GM18505 (cell line): ENCODE results near the gene ROS1.
A peak's percentile ranks its signal among the peaks of the same experiment; 100 is the strongest.
"Not testable (repeated sequence)": the region's sequence is repeated elsewhere in the genome, so short reads cannot be mapped to it uniquely, and the experiment has no call there.

ENCODE experiments used
- ATAC-seq: cut with Tn5 transposase; IDR thresholded peaks from one replicate; pipeline ENCODE4 v1.9.1; 2021; ENCODE audit not compliant: unreplicated experiment
- POLR2A ChIP-seq: IDR thresholded peaks from 4 replicates; pipeline ENCODE4 v1.6.1; 2011; ENCODE audit warnings: borderline replicate concordance; ENCODE audit not compliant: insufficient read depth, insufficient read length; ENCODE audit errors: extremely low read depth

The ROS1 gene

DNA sequence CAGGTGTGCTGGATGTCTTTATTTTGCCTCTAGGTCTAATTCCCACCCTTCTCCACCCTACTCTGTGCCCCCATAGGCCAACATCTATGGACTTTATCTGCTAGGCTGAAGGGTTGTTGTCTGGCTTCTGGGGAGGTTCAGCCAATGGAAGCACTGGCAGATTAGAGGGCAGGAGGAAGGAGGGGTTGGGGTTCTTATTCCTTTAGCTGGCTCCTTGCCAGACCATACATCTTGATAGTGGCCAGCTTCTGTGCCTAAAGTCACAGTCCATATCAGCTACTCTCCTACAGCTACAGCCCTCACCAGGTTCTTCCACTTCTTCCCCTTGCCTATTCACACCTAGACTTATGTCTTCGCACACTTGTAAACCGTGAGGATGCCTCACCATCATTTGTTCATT lies 41.1 kb downstream of the ROS1 start:
- TF ChIP-seq POLR2A = no peak
- ATAC-seq = no peak

DNA sequence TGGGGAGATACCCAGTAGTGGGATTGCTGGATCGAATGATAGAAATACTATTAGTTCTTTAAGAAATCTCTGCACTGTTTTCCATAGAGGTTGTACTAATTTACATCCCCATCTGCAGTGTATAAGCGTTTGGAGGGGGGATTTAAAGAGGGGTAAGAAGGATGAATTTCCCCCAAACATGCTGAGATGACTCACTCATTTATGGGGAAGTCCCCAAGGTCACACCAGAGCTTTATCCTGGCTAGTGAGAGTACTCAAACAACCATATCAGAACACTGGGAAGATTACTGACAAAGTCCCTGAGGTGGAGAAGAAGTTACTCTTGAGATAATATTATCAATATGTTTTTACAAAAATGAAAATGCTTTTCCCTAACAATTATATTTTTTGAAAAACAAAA lies 44.0 kb downstream of the ROS1 start:
- ATAC-seq = no peak

DNA sequence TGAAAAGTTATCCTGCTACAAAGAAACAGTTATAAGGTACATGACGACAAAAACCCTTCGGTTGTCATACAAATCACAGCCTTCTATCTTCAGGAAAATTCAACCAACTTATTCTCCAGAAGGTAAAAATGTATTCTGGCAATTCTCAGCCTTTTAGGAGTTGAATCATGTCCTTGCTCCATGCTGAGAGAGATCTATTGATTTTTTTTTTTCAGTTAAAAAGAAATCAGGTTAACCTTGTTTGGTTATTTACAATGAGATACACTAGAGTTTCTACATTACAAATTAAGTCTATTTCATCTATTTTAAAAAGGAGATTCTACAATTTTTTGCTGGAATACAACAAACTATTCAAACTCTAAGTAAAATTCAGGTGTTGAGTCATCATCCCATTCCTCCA lies 45.4 kb downstream of the ROS1 start:
- no peak for ATAC-seq
- TF ChIP-seq POLR2A = no peak

More for the DNA sequence above, 44.0 kb downstream of the ROS1 start:
- no peak for TF ChIP-seq POLR2A

DNA sequence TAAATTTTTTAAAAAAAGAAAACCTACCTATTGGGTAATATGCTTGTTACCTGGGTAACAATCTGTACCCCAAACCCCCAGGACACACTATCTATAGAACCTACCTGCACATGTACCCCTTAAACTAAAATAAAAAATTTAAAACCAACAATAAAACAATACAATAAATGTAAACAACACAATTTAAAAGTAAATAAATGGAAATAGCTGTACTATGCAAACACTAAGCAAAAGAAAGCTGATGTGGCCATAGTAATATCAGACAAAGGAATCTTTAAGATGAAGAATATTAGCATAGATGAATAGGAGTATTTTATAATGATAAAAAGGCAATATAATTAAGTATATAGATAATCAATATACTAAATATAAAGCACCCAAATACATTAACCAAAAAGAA lies 50.3 kb downstream of the ROS1 start:
- ATAC-seq = no peak
- no peak for TF ChIP-seq POLR2A

DNA sequence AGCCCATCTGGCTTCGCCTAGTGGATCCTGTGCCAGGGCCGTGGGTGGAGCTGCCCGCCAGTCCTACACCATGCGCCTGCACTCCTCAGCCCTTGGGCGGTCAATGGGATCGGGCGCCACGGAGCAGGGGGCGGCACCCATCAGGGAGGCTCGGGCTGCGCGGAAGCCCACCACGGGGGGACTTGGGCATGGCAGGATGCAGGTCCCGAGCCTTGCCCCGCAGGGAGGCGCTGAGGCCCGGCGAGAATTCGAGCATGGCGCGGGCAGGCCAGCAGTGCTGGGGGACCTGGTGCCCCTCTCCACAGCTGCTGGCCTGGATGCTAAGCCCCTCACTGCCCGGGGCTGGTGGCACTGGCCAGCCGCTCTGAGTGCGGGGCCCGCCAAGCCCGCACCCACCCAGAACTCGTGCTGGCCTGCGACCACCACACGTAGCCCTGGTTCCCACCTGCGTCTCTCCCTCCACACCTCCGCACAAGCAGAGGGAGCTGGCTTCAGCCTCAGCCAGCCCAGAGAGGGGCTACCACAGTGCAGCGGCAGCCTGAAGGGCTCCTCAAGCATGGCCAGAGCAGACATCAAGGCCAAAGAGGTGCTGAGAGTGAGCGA lies 52.4 kb downstream of the ROS1 start:
- no peak for TF ChIP-seq POLR2A
- no peak for ATAC-seq

DNA sequence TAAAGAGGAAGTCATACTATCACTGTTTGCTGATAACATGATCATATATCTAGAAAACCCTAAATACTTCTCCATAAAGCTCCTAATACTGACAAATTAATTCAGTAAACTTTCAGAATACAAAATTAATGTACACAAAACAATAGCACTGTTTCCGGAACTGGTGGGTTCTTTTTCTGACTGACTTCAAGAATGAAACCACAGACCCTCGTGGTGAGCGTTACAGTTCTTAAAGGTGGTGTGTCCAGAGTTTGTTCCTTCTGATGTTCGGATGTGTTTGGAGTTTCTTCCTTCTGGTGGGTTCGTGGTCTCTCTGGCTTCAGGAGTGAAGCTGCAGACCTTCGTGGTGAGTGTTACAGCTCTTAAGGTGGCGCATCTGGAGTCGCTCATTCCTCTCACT lies 53.5 kb downstream of the ROS1 start:
- not testable (repeated sequence) for ATAC-seq

DNA sequence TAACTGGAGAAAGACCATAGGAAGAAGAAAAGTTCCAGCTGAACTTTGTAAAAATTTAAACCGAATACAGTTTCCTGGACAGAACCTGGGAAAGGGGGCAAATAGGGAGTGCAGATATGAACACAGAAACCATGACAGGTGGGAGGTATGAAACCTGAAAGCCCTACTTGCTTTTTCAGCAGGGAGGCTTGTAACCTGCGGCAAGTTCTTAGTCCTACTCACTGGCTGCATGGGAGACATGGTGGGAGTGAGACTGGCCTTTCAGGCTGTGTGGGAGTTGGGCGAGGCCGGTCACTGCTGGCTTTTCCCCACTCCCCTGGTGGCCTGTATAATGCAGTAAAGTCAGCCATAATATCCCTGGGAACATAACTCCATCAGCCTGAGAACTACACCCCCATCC lies 54.2 kb downstream of the ROS1 start:
- no peak for TF ChIP-seq POLR2A
- ATAC-seq = no peak

DNA sequence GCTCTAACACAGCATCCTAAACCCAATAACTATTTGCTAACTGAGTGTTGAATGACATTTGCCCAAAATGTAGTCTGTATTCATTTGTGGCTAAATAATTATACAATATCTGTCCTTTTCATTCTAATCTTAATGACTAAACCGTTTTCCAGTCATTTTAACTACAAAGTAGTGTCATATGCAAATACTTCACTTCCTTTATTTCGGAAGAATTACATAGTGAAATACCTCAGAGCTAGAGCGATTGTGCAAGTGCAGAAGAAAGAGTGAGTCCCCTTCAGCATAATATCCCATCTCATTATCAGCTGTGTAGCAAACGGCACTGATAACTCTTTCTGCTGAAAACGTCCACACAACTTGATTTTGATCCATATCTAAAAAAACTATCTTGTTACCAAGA lies 66.2 kb downstream of the ROS1 start:
- no peak for ATAC-seq
- TF ChIP-seq POLR2A = no peak

DNA sequence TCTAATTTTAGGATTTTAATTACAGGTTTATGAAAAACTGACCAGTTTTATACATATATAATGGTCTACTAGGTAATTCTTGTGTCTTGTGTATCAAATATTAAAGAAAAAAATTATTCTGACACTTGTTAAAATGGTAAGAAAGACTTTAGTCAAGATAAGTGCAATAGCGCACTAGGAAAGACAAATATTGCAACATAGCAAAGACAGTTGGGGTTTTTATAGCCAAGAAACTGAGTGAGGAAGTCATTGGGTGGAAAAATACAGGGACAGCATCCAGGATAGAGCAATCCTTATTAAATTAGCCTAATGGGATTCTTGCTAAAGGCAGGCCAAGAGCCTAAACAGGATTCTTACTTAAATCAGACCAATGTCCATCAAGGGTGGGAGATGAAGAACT lies 71.1 kb downstream of the ROS1 start:
- TF ChIP-seq POLR2A = no peak
- ATAC-seq = no peak

DNA sequence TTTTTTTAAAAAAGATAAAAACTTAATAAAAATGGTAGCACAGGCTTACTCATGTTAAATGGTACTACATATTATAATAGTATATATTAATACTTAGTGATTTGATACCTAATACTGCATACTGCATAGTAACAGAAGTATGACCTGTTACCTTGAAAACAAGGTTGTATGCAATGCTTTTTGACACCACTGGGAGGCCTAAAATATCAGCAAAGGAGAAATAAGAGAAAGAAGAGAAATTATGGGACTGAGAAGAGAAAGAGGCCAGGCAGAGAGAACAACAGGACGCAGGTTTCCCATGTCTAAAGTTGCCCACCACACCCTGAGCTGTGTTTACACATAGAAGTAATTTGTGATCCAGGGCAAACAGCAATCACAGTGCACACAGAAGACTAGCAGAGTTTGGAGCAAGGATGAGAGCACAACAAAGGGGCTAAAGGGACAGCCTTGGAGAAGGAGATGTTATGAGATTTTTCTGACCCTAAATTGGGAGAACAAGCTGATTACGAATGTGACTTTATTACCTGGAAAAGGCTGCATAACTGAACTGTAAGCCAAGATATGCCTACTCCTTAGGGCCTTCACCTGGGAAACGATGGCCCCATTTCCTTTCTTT lies 73.2 kb downstream of the ROS1 start:
- no peak for TF ChIP-seq POLR2A
- ATAC-seq = peak; percentile 78

DNA sequence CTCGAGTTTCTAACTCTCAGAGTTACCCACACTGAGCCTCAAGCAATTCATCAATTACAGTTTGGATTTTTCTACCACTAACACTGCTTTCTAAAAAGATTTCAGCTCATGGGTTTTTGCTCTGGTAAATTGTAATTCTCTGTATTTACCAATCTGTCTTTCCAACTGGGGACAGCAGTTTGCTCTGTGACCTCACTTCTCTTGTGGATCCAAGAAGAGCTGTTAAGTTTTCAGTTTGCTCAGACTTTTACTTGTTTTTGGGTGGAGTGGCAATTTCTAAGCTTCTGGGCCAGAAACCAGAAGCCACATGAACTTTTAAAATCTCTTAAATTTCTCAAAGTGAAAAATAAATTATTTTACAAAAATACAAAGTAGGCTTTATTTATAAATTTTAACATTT lies 74.2 kb downstream of the ROS1 start:
- ATAC-seq = no peak
- no peak for TF ChIP-seq POLR2A

DNA sequence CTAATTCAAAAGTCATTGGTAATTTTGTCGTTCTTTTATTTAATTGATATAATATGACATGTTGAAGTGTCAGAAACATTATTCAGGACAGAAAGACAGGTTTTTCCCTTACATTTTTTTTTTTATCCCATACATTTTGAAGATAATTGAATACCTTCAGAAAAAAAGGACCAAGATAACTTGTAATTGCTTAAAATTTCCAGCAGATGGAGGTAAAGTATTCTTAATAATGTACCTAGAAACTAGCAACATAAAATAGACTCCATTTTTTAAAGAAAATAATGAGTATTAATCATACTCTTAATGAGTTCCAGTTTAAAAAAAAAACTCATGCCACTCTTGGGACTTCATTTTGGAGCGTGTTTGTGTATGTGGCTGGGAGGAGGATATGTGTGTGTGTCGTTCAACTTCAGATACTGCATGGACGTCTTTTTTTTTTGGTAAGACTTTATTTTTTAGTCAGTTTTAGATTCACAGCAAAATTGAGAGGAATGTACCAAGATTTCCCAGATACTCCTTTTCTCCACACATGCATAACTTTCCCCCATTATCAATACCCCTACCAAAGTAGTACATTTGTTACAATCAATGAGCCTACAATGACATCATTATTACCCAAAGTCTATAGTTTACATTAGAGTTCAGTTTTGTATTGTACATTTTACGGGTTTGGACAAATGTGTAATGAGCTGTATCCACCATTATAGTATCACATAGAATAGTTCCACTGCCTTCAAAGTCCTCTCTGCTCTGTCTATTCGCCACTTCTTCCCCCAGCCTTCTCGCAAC lies 79.4 kb downstream of the ROS1 start:
- TF ChIP-seq POLR2A = no peak
- ATAC-seq = no peak

DNA sequence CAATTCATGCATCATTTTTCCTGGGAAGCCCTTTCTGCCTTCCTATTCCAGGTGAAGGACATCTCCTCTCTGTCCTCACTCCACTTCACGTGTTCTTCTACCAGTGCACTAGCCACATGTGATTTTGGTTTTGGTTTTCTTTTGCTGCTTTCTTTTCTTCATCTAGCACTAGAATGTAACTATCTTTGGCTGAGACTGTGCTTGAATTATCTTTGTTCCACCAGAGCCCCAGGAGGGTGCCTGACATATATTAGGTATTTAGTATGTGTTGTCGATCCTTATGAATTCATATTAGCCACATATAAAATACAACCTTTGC lies 80.5 kb downstream of the ROS1 start:
- TF ChIP-seq POLR2A = no peak
- no peak for ATAC-seq
